BJ (cell line): ENCODE results near the gene NRN1. TPM values are rescaled to one million over a fixed set of nuclear protein-coding genes. Genes with fewer than 3 reads are reported as not detected.

Experiments
- CTCF ChIA-PET: fragments of 350-600 bp; formaldehyde crosslinking; extraction: SDS; loops from one replicate; lab custom pipeline; 2021; ENCODE audit warnings: antibody characterized with exemption, inconsistent platforms; lab: Yijun Ruan, JAX
- POLR2A ChIA-PET: fragments of 300-600 bp; sonication (Branson Sonifier 250); formaldehyde crosslinking; extraction: SDS; loops from one replicate; lab custom pipeline; 2021; ENCODE audit warnings: antibody characterized with exemption; lab: Charles Lee
- DNase-seq: peaks from one replicate; pipeline ENCODE4 v3.0.0-alpha.2; 2011; ENCODE audit warnings: low read depth
- H3K27me3 ChIP-seq: 2 replicates; pipeline ENCODE4 v1.6.0; 2011; ENCODE audit warnings: low read length; ENCODE audit not compliant: control insufficient read depth, insufficient read depth
- H3K36me3 ChIP-seq: 2 replicates; pipeline ENCODE4 v1.5.1; 2011; ENCODE audit warnings: low read length; ENCODE audit not compliant: control insufficient read depth, insufficient read depth
- H3K4me3 ChIP-seq: 2 replicates; pipeline ENCODE4 v1.5.1; 2011; ENCODE audit warnings: low read depth, mild to moderate bottlenecking, control low read depth, low read length
- CTCF ChIP-seq: IDR thresholded peaks from 2 replicates; pipeline ENCODE4 v1.5.1; 2011; ENCODE audit warnings: low read depth, mild to moderate bottlenecking, control low read depth, inconsistent platforms, low read length, moderate library complexity; ENCODE audit not compliant: insufficient read depth
- polyA plus RNA-seq: library from polyadenylated mRNA; depleted of rRNA; stranded (reverse); fragments of >200 nt; gene quantifications from 2 replicates; pipeline ENCODE4 v1.2.3, GENCODE V29; 2011

Gene NRN1
- polyA plus RNA-seq, 1 experiment, result 1.1 TPM

DNA sequence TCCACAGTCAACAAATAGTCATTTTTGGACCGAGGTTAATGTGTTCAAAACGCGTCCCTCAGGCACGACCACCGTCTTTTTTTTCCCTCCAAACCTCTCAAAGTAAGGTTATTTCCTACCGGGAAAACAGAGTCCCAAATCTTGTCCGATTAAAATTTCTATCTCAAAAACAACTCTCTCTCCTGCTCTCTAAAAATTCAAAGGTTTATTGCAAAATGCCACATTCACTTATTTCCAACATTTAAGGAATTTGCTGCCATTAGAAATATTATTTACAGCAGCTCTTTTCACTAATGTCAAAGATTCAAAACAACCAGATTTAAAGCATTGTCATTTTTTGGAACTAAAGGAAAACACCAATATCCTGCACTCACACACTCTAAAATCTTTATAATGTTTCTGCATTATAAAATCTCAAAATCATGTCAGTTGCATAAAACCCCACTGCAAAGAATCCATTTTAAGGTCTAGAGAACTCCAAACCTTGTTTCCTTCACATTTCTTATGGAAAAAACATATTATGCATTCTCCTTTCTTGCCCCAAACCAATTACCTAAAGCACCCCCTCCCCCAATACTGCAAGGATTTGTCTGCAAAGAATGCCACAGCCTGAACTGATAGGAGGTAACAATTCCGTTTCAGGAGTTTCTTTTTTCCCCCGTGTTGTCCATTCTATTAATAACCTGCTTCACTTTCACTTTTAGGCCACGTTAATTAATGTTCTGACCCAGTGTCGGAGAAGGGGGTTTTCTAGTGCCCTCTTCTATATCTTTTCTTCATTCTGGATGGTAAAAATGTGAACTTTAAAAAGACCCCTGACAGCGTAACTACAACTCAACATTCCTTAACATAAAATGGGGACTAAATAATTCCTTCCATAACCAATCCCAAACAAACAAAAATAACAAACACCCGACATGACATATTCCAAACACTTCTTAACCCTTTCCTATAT, 1.4 kb downstream of the NRN1 start:
- H3K4me3 ChIP-seq, result no peak overlapping the region
- peaks cover 57% of the 10 kb centered on the region for H3K27me3 ChIP-seq
- CTCF ChIA-PET, result no interaction called here
- H3K36me3 ChIP-seq, result no peaks in the 10 kb centered on the region
- POLR2A ChIA-PET, result no interaction called here
- no peak for TF ChIP-seq CTCF
- DNase-seq, result no peak

- Histone ChIP-seq H3K4me3 (no peak overlapping the region), H3K27me3 (peaks cover 57% of the 10 kb centered on the region), H3K36me3 (no peaks in the 10 kb centered on the region)
- ChIA-PET CTCF (no interaction called here), POLR2A (no interaction called here)
- no peak for TF ChIP-seq CTCF
- no peak for DNase-seq
Measured at GRCh38 chr6:6004390-6004995, 2.2 kb downstream of the NRN1 start.

DNA sequence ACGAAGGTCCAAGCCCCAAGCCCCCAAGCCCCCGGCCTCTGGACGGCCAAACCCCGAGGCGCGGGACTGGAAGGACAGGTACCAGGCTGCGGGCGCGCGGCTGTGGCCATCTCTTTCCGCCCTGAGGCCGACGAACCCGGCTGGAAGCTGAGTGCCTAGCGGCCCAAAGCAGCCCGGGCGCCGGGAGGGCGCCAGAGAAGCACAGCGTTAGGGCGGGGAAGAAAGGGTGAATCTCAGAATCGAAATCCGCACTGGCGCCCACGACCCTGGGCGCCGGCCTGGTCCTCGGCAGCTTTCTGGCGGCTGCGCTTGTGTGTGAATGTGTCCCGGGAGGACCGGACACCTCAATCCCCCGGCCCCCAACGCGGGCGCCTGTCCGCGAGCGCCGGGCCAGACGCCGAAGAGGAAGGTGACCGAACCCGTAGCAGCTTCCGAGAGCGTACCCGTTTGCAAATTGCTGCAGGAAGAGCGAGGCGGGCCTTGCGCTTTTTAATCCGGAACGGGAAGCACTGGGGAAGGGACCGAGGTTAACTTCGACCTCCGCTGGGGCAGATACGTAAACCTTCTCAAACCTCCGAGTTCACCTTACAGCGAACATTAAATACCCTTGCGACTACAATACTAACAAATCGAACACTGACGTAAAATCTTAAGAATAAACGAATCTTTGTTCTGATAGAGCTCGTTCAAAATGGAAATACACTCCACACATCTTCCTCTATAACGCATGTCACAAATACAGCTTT, 2.9 kb downstream of the NRN1 start:
- ChIA-PET POLR2A (no interaction called here), CTCF (no interaction called here)
- Histone ChIP-seq H3K36me3 (no peaks in the 10 kb centered on the region), H3K27me3 (peaks cover 60% of the 10 kb centered on the region), H3K4me3 (peak overlapping the region; percentile 4)
- no peak for TF ChIP-seq CTCF
- no peak for DNase-seq

GRCh38 chr6:6002848-6003620, 3.7 kb downstream of the NRN1 start:
- ChIA-PET CTCF (no interaction called here), POLR2A (no interaction called here)
- Histone ChIP-seq H3K36me3 (no peaks in the 10 kb centered on the region), H3K4me3 (peak overlapping the region; percentile 4; the same call in 1 of the 2 replicates), H3K27me3 (peaks cover 62% of the 10 kb centered on the region)
- no peak for TF ChIP-seq CTCF
- DNase-seq, result no peak
